ENCODE measurements around the gene DPEP2NB. TPM values are rescaled to one million over a fixed set of nuclear protein-coding genes. Genes with fewer than 3 reads are reported as not detected.
A peak's percentile ranks its signal among the peaks of the same experiment; 100 is the strongest.

DPEP2NB gene
- total RNA-seq, 1 donor from 2014 or later = not detected

- intact Hi-C loops (cut with DNase I) = no loop called here
- Histone ChIP-seq H3K4me1 (peaks cover 80% of the 10 kb centered on the region), H3K36me3 (peaks cover 0 to 20% of the 10 kb centered on the region in 2 donors), H3K9me3 (no peaks in the 10 kb centered on the region), H3K27ac (peak overlapping the region; percentile 89), H3K27me3 (no peaks in the 10 kb centered on the region), H3K4me3 (peak overlapping the region; percentile 81 to 91)
- DNase-seq (ENCODE audit: extremely low spot score in 2 of 2) = no peak
- TF ChIP-seq POLR2AphosphoS5 (IDR thresholded peaks at IDR 0.05; ENCODE audit: insufficient read depth in 1 of 2, low read depth in 1 of 2) = no peak
- no peak for TF ChIP-seq POLR2A (IDR thresholded peaks at IDR 0.05)
- TF ChIP-seq CTCF (IDR thresholded peaks at IDR 0.05) = no peak
These were observed 49.8 kb downstream of the DPEP2NB start for GRCh38 chr16:67965668-67966548.

DNA sequence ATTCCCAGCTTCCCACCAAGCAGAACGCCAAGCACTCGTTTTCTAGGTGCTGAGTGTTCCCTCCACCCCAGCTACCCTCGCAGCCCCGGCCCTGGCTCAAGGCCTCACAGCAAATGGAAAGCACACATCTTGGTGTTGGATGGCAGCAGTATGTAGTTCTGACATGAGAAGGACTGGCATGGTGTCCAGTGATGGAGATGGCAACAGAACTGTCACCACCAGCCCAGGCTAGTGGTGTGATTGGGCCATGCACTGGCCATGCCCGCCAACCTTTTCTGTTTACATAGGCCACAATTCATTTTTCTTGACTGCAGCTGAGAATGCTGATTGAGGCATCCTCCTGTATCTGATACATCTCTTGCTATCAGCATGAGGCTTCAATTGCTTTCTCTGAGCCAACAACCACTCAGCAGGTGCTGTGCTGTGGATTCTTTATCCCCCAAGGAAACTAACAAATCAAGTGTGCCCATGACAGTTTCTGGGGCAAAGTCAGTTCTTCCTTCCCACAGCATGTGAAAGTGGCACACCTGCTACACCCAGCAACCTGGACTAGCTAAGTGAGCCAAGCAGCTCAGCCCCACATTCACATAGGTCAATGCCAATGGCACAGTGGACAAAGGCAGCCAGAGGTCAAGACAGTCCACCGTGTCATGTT lies 51.1 kb downstream of the DPEP2NB start:
- H3K4me1 ChIP-seq = peaks cover 93% of the 10 kb centered on the region
- no peak overlapping the region for H3K4me3 ChIP-seq
- intact Hi-C loops (cut with DNase I) = no loop called here
- TF ChIP-seq POLR2A (IDR thresholded peaks at IDR 0.05) = no peak
- TF ChIP-seq POLR2AphosphoS5 (IDR thresholded peaks at IDR 0.05; ENCODE audit: insufficient read depth in 1 of 2, low read depth in 1 of 2) = no peak
- TF ChIP-seq CTCF (IDR thresholded peaks at IDR 0.05) = no peak
- H3K36me3 ChIP-seq = peaks cover 0 to 28% of the 10 kb centered on the region in 2 donors
- H3K27me3 ChIP-seq = no peaks in the 10 kb centered on the region
- no peak for DNase-seq (ENCODE audit: extremely low spot score in 2 of 2)
- H3K27ac ChIP-seq = no peak overlapping the region
- no peaks in the 10 kb centered on the region for H3K9me3 ChIP-seq

DNA sequence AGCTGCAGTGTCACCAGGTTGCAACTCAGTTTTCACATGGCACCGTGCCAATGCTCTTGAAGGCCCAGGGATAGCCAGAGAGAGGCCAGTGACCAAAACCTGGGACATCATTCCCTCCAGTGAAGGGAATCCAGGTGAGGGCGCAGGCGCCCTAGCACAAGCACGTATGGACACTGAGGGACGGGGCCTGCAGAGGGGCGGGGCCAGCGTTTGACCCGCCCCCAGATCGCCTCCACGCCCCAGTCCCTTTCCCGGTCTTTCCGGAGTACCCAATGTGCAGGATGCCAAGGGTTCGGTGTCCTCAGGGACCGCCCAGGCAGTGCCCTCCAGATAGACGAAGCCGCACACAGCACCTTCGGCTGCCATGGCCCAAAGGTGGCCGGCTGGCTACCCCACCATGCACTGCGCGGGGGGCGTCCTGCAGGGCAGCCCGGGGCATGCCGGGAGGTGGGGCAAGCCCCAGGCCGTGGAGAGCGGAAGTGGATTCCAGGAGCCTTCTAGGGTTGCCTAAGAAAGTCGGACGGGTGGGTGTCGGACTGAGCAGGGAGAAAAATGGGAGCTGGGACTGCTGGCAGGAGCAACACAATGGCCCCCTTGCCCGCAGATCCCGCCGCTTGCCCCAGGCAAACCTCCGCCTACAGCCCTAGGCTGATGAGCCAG lies 51.9 kb downstream of the DPEP2NB start:
- Histone ChIP-seq H3K4me3 (peak overlapping the region in 1 of 2 donors; percentile 15), H3K27me3 (no peaks in the 10 kb centered on the region), H3K36me3 (peaks cover 0 to 29% of the 10 kb centered on the region in 2 donors), H3K4me1 (peaks cover 90% of the 10 kb centered on the region), H3K27ac (peak overlapping the region; percentile 24), H3K9me3 (no peaks in the 10 kb centered on the region)
- no peak for DNase-seq (ENCODE audit: extremely low spot score in 2 of 2)
- no peak for TF ChIP-seq CTCF (IDR thresholded peaks at IDR 0.05)
- intact Hi-C loops (cut with DNase I) = no loop called here

Small RNA genes lying within 50 kb of the gene (small RNA-seq; reads per million reads assigned to genes)
- gene RNU6-359P = not detected

Other genes with a start within 250 kb of the DPEP2NB start
- gene RANBP10, start 209.4 kb downstream of the DPEP2NB start, total RNA-seq = 17.9 TPM
- gene TSNAXIP1, start 209.0 kb downstream of the DPEP2NB start, total RNA-seq = not detected
- gene THAP11, start 173.6 kb downstream of the DPEP2NB start, total RNA-seq = 50.6 TPM
- gene NUTF2, start 169.0 kb downstream of the DPEP2NB start, total RNA-seq = 131 TPM
- 57.7 TPM for gene CENPT, start 168.2 kb downstream of the DPEP2NB start, total RNA-seq
- 71.9 TPM for gene EDC4, start 142.9 kb downstream of the DPEP2NB start, total RNA-seq
- gene NRN1L, start 131.0 kb downstream of the DPEP2NB start, total RNA-seq = not detected
- gene PSKH1, start 122.7 kb downstream of the DPEP2NB start, total RNA-seq = 17.4 TPM
- 3.2 TPM for gene CTRL, start 84.0 kb downstream of the DPEP2NB start, total RNA-seq
- gene PSMB10, start 79.1 kb downstream of the DPEP2NB start, total RNA-seq = 45.2 TPM
- 33.4 TPM for gene LCAT, start 71.8 kb downstream of the DPEP2NB start, total RNA-seq
- 43.2 TPM for gene SLC12A4, start 47.3 kb downstream of the DPEP2NB start, total RNA-seq
- not detected for gene DPEP3, start 35.4 kb downstream of the DPEP2NB start, total RNA-seq
- gene DPEP2, start 16.4 kb downstream of the DPEP2NB start, total RNA-seq = 2.0 TPM
- 17.7 TPM for gene DDX28, start 7.3 kb upstream of the DPEP2NB start, total RNA-seq
- 11.5 TPM for gene DUS2, start 7.4 kb upstream of the DPEP2NB start, total RNA-seq
- gene NFATC3, start 69.5 kb upstream of the DPEP2NB start, total RNA-seq = 51.8 TPM
- gene ESRP2, start 220.2 kb upstream of the DPEP2NB start, total RNA-seq = 71.0 TPM
- 18.2 TPM for gene PLA2G15, start 229.5 kb upstream of the DPEP2NB start, total RNA-seq
- gene SLC7A6, start 248.6 kb upstream of the DPEP2NB start, total RNA-seq = 35.1 TPM